ENCODE data around the gene CNTROB.

CNTROB gene

DNA sequence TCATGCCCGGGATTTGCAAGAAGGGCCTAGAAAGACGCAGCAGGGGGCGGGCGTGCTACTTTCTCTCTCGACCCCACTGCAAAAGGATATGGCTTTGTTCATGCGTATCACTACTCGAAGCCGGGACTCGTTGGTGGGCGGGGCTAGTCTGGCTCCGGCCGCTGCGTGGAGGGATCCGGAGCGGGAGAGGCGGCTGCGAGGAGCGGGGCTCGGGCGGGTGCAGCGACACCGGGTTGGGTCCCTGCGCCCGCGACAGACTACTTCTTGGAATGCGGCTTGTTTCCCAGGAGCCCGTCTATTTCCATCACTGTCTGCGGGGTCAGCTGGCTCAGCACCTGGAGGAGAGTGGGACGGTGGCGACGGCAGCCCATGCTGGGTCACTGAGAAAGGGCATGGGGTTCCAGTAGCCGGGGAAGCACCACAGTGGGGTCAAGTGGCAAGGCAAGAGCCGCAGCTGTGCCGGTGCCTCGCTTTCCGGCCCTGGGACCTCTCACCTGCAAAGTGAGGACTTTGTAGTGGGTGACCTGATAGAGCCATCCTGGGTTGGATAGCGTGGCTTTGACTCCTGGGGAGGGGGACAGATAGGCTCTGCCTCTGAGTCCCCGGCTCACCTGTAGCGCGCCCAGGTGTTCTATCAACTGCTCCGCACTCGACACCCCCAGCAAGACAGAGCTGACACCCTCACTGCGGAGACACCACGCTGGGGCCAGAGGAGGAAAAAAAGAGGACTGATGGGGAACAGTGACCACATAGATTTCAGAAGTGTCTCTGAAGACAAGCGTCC is 9.0 kb upstream of the CNTROB start:
- no peak overlapping the region for H3K27ac ChIP-seq (ENCODE audit: low read length)
- DNase-seq (ENCODE audit: low read depth, low spot score), result no peak
- no peaks in the 10 kb centered on the region for H3K9me3 ChIP-seq (ENCODE audit: control insufficient read depth, insufficient read depth, low read length)
- H3K36me3 ChIP-seq (ENCODE audit: control insufficient read depth, insufficient read depth, low read length), result no peaks in the 10 kb centered on the region
- H3K4me1 ChIP-seq (ENCODE audit: control insufficient read depth, insufficient read depth, low read length), result peaks cover 2% of the 10 kb centered on the region; the same call in 1 of the 2 replicates
- WGBS (ENCODE audit: insufficient coverage, insufficient read length), result no CpG with 5 or more reads among the region's 45 CpGs
- H3K27me3 ChIP-seq (ENCODE audit: control insufficient read depth, insufficient read depth, low read length), result peaks cover 18% of the 10 kb centered on the region; the same call in 1 of the 2 replicates
- peak overlapping the region; percentile 18; the same call in 1 of the 2 replicates for H3K4me3 ChIP-seq (ENCODE audit: low read length)

DNA sequence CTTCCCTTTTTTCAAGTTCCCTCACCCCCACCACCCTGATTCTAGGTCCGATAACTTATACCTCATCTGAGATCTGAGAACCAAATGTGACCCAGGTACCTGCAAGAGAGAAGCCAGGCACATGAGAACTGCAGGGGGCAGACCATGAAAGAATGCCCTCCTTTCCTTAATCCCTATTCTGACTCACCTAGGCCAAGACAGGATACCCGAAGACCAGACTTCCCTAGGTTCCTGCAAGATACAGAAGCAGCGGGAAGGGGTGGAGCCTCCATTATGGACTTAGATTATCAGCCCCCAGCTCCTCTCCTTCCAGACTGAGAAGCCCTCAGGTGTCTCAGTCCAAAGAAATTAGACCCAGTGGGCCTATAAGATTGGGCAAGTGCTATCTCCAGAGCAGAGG is 4.4 kb upstream of the CNTROB start:
- WGBS (ENCODE audit: insufficient coverage, insufficient read length), result no CpG with 5 or more reads among the region's 3 CpGs
- Histone ChIP-seq H3K36me3 (ENCODE audit: control insufficient read depth, insufficient read depth, low read length) (no peaks in the 10 kb centered on the region), H3K27ac (ENCODE audit: low read length) (no peak overlapping the region), H3K9me3 (ENCODE audit: control insufficient read depth, insufficient read depth, low read length) (no peaks in the 10 kb centered on the region), H3K27me3 (ENCODE audit: control insufficient read depth, insufficient read depth, low read length) (peaks cover 23% of the 10 kb centered on the region), H3K4me1 (ENCODE audit: control insufficient read depth, insufficient read depth, low read length) (no peaks in the 10 kb centered on the region; the same call in 1 of the 2 replicates), H3K4me3 (ENCODE audit: low read length) (no peak overlapping the region)
- DNase-seq (ENCODE audit: low read depth, low spot score), result no peak

DNA sequence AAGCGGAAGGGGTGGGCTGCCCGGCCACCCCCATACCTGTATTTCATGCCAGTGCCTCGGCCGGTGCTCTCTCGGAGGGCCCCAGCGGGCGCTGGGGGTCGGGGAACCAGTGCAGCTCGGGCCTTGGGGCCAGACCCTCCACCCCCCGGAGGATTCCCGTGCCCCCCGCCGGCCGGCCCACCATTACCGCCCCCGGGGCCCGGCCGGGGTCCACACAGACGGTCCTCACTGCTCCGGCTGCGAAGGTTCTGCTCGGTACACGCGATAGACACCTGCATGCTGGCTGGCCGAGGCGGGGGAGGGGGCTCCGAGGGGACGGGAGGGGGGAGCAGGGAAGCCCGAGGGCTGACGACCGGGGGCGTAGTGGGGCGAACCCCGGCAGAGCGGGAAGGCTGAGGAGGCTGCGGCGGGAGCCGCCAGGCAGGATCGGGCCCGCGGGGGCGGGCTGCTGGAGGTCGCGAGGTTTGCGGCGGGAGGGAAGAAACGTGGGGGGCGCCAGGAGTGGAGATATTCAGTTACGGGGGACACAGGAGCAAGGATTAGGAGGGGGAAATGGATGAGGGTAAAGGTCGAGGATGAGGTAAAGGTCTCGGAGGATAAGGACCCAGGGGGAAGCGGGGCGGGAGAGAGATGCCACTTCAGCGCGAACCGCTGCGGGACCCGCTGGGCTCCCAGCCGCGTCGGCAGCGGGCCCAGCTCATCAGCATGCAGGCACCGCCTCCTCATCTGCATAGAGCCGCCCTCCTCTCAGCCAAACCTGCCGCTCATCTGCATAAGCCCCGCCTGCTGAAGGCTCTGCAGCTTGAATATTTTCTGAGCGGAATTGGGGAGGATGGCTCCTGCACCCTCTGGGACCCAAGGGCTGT is 2.6 kb upstream of the CNTROB start, which contains the start of gene KCNAB3:
TSS of gene KCNAB3 (minus strand) at position 699 of the 866 bp plus-strand sequence. CDS start at position 278, 421 bp downstream.
- peaks cover 13% of the 10 kb centered on the region for H3K27me3 ChIP-seq (ENCODE audit: control insufficient read depth, insufficient read depth, low read length)
- H3K4me1 ChIP-seq (ENCODE audit: control insufficient read depth, insufficient read depth, low read length), result peaks cover 1% of the 10 kb centered on the region; the same call in 1 of the 2 replicates
- DNase-seq (ENCODE audit: low read depth, low spot score), result no peak
- H3K9me3 ChIP-seq (ENCODE audit: control insufficient read depth, insufficient read depth, low read length), result no peaks in the 10 kb centered on the region
- H3K27ac ChIP-seq (ENCODE audit: low read length), result no peak within 1 kb of the TSS
- H3K36me3 ChIP-seq (ENCODE audit: control insufficient read depth, insufficient read depth, low read length), result no peaks in the 10 kb centered on the region
- peak within 1 kb of the TSS; percentile 69; the same call in 1 of the 2 replicates for H3K4me3 ChIP-seq (ENCODE audit: low read length)
- no CpG with 5 or more reads among the region's 67 CpGs for whole genome bisulfite sequencing (ENCODE audit: insufficient coverage, insufficient read length)

DNA sequence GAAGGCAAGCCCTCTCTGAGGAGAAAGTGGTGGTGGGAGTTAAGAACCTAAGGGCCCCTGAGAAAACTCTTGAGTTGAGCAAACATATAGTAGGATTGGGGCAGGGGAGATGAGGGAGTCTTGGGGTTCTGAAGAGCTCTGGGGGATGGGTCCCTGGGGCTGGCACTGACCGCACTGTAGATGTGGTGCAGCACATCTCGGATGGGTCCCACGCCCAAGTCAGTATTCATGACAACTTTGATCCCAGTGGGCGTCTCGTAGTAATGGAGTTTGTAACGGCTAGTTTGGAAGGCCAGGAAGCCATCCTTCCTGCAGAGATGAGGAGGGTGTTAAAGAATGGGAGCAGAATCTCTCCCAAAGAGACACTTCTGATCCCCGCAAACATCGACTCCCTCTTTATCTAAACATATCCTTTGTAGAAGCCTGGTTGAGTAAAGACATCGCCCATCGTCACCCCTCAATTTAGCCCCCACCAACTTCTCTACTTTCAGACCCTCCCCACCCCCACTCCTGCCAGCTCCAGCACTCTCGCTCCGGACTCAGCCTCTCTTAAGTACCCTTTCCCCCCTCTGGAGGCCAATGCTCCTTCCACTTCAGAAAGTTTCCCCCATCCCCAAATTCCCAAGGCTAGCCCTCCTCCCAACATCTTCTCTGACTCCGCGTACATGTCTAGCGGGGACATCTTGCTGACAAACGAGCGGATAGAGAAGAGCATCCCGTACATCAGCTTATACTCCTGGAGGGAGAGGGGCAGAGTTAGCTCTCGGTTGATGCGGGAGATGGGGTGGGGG is 970 bp upstream of the CNTROB start:
- H3K27ac ChIP-seq (ENCODE audit: low read length), result no peak overlapping the region
- H3K4me3 ChIP-seq (ENCODE audit: low read length), result peak overlapping the region; percentile 84; the same call in 1 of the 2 replicates
- no peaks in the 10 kb centered on the region for H3K9me3 ChIP-seq (ENCODE audit: control insufficient read depth, insufficient read depth, low read length)
- peaks cover 1% of the 10 kb centered on the region; the same call in 1 of the 2 replicates for H3K4me1 ChIP-seq (ENCODE audit: control insufficient read depth, insufficient read depth, low read length)
- H3K36me3 ChIP-seq (ENCODE audit: control insufficient read depth, insufficient read depth, low read length), result no peaks in the 10 kb centered on the region
- H3K27me3 ChIP-seq (ENCODE audit: control insufficient read depth, insufficient read depth, low read length), result peaks cover 13% of the 10 kb centered on the region
- DNase-seq (ENCODE audit: low read depth, low spot score), result no peak
- no CpG with 5 or more reads among the region's 20 CpGs for WGBS (ENCODE audit: insufficient coverage, insufficient read length)

DNA sequence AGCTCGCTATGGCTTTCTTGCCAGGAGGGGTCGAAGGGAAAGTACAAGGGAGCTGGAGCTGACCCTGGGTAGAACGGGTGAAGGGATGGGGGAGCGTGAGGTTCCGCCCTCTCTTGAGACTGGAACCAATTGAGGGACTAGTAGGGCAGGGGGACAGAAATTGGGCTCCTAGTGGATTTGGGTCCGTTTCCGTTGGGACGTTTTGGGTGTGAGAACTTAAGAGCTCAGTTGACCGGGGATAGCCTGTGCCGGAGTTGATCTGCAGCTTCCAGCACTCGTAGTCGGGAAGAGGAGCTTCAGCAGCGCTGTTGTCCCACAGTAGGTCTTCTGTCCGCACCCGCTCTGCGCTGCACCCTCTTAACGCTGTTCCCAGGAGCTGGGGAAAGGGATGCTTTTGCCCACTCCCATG is 481 bp downstream of the CNTROB start:
- DNase-seq (ENCODE audit: low read depth, low spot score), result no peak
- Histone ChIP-seq H3K27me3 (ENCODE audit: control insufficient read depth, insufficient read depth, low read length) (peaks cover 12% of the 10 kb centered on the region), H3K36me3 (ENCODE audit: control insufficient read depth, insufficient read depth, low read length) (peaks cover 2% of the 10 kb centered on the region; the same call in 1 of the 2 replicates), H3K4me3 (ENCODE audit: low read length) (peak overlapping the region; percentile 84; the same call in 1 of the 2 replicates), H3K9me3 (ENCODE audit: control insufficient read depth, insufficient read depth, low read length) (no peaks in the 10 kb centered on the region), H3K27ac (ENCODE audit: low read length) (no peak overlapping the region), H3K4me1 (ENCODE audit: control insufficient read depth, insufficient read depth, low read length) (peaks cover 1% of the 10 kb centered on the region; the same call in 1 of the 2 replicates)
- WGBS (ENCODE audit: insufficient coverage, insufficient read length), result no CpG with 5 or more reads among the region's 17 CpGs

DNA sequence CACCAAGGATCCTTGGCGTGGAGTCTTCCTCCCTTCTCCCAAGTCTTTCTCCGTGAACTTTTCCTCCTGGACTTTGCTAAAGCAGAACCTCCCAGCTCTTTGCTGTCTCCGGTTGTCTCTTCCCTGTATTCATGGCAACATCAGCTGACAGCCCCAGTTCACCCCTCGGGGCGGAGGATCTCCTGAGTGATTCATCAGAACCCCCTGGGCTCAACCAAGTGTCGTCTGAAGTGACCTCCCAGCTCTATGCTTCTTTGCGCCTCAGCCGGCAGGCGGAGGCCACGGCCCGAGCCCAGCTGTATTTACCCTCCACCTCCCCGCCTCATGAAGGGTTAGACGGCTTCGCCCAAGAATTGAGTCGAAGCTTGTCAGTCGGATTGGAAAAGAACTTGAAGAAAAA is 943 bp downstream of the CNTROB start:
- no peak overlapping the region for H3K27ac ChIP-seq (ENCODE audit: low read length)
- peaks cover 2% of the 10 kb centered on the region; the same call in 1 of the 2 replicates for H3K36me3 ChIP-seq (ENCODE audit: control insufficient read depth, insufficient read depth, low read length)
- H3K27me3 ChIP-seq (ENCODE audit: control insufficient read depth, insufficient read depth, low read length), result peaks cover 11% of the 10 kb centered on the region
- H3K9me3 ChIP-seq (ENCODE audit: control insufficient read depth, insufficient read depth, low read length), result no peaks in the 10 kb centered on the region
- peak overlapping the region; percentile 84; the same call in 1 of the 2 replicates for H3K4me3 ChIP-seq (ENCODE audit: low read length)
- DNase-seq (ENCODE audit: low read depth, low spot score), result no peak
- H3K4me1 ChIP-seq (ENCODE audit: control insufficient read depth, insufficient read depth, low read length), result peaks cover 1% of the 10 kb centered on the region; the same call in 1 of the 2 replicates
- no CpG with 5 or more reads among the region's 16 CpGs for WGBS (ENCODE audit: insufficient coverage, insufficient read length)

DNA sequence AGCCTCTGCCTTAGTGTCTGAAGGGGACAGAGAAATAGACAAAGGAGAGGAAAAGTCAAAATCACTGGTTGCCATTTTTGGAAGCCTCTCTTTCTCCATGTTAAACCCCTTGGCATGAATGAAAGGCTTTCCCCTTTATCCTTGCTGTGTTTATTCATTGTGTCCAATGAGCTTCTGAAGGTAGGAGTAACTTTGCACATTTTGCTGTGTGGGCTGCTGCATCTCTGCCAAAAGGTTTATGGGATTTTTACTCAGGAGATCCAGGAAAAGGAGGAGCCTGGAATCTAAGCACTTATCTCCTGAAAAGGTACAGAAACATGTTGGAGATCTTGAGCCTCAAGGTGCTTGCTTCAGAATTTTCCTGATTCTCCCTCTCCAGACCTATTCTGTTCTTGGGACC is 3.9 kb downstream of the CNTROB start:
- H3K4me3 ChIP-seq (ENCODE audit: low read length), result no peak overlapping the region
- H3K27me3 ChIP-seq (ENCODE audit: control insufficient read depth, insufficient read depth, low read length), result no peaks in the 10 kb centered on the region
- H3K9me3 ChIP-seq (ENCODE audit: control insufficient read depth, insufficient read depth, low read length), result no peaks in the 10 kb centered on the region
- peaks cover 1% of the 10 kb centered on the region; the same call in 1 of the 2 replicates for H3K4me1 ChIP-seq (ENCODE audit: control insufficient read depth, insufficient read depth, low read length)
- H3K36me3 ChIP-seq (ENCODE audit: control insufficient read depth, insufficient read depth, low read length), result peaks cover 11% of the 10 kb centered on the region; the same call in 1 of the 2 replicates
- H3K27ac ChIP-seq (ENCODE audit: low read length), result no peak overlapping the region
- DNase-seq (ENCODE audit: low read depth, low spot score), result no peak

DNA sequence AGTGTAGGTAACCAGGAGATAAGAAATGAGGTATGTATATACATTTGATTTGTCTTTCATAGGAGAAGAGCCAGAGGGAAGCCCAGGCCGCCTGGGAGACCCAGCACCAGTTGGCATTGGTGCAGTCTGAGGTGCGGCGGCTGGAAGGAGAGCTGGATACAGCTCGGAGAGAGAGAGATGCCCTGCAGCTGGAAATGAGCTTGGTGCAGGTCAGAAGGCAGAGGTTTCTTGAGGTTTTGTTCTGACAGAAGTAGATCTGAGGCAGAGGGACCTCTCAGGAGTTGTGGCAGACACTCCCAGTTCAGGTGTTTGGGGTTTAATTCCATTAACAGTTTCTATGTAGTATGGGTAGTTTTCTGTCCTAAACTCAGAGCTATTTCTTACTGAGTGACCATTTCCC is 8.0 kb downstream of the CNTROB start:
- peaks cover 24% of the 10 kb centered on the region for H3K36me3 ChIP-seq (ENCODE audit: control insufficient read depth, insufficient read depth, low read length)
- no peaks in the 10 kb centered on the region for H3K27me3 ChIP-seq (ENCODE audit: control insufficient read depth, insufficient read depth, low read length)
- no peak for DNase-seq (ENCODE audit: low read depth, low spot score)
- H3K27ac ChIP-seq (ENCODE audit: low read length), result no peak overlapping the region
- H3K4me3 ChIP-seq (ENCODE audit: low read length), result no peak overlapping the region
- no CpG with 5 or more reads among the region's 4 CpGs for WGBS (ENCODE audit: insufficient coverage, insufficient read length)
- H3K9me3 ChIP-seq (ENCODE audit: control insufficient read depth, insufficient read depth, low read length), result no peaks in the 10 kb centered on the region
- no peaks in the 10 kb centered on the region for H3K4me1 ChIP-seq (ENCODE audit: control insufficient read depth, insufficient read depth, low read length)

DNA sequence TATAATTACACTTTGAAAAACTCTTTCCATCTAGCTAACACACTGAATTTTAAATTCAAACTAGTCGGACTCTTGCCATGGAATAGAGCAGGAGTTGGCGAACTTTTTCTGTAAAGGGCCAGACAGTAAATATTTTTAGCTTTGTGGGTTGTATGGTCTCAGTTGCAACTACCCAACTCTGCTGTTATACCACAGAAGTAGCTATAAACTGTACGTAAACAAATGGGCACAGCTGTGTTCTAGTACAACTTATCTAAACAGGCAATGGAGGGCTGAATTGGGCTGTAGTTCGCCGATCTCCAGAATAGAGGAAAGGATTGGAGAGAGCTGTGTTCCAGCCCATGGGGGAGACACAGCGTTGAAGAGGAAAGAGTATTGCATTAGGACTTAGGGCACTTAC is 8.7 kb downstream of the CNTROB start:
- Histone ChIP-seq H3K4me3 (ENCODE audit: low read length) (no peak overlapping the region), H3K27me3 (ENCODE audit: control insufficient read depth, insufficient read depth, low read length) (no peaks in the 10 kb centered on the region), H3K36me3 (ENCODE audit: control insufficient read depth, insufficient read depth, low read length) (peaks cover 27% of the 10 kb centered on the region), H3K27ac (ENCODE audit: low read length) (no peak overlapping the region), H3K9me3 (ENCODE audit: control insufficient read depth, insufficient read depth, low read length) (no peaks in the 10 kb centered on the region), H3K4me1 (ENCODE audit: control insufficient read depth, insufficient read depth, low read length) (no peaks in the 10 kb centered on the region)
- no CpG with 5 or more reads among the region's 6 CpGs for WGBS (ENCODE audit: insufficient coverage, insufficient read length)
- DNase-seq (ENCODE audit: low read depth, low spot score), result no peak

DNA sequence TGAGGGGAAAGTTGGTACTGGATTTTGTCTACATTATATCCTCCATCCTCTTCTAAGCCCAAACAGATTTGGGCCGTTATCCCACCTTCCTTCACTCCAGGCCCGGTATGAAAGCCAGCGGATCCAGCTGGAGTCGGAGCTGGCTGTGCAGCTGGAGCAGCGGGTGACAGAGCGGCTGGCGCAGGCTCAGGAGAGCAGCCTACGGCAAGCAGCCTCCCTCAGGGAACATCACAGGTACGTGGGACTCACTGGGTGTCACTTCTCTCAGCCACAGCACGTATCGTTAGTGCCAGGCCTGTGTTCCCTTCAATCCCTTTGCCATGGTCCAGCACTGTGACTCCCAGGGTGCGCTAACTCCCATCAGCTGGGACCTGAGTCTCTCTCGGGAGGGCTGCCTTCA is 11.3 kb downstream of the CNTROB start:
- Histone ChIP-seq H3K27me3 (ENCODE audit: control insufficient read depth, insufficient read depth, low read length) (no peaks in the 10 kb centered on the region), H3K4me1 (ENCODE audit: control insufficient read depth, insufficient read depth, low read length) (no peaks in the 10 kb centered on the region), H3K9me3 (ENCODE audit: control insufficient read depth, insufficient read depth, low read length) (no peaks in the 10 kb centered on the region), H3K4me3 (ENCODE audit: low read length) (no peak overlapping the region), H3K27ac (ENCODE audit: low read length) (no peak overlapping the region), H3K36me3 (ENCODE audit: control insufficient read depth, insufficient read depth, low read length) (peaks cover 34% of the 10 kb centered on the region)
- DNase-seq (ENCODE audit: low read depth, low spot score), result no peak
- WGBS (ENCODE audit: insufficient coverage, insufficient read length), result no CpG with 5 or more reads among the region's 13 CpGs
